Thoracic aorta (tissue), 2 donors: ENCODE measurements around the gene PTPRCAP. TPM values are rescaled to one million over a fixed set of nuclear protein-coding genes. Genes with fewer than 3 reads are reported as not detected.

ENCODE experiments used
- ATAC-seq: fragments of 150-250 bp; one replicate; pipeline ENCODE4 v1.8.0; 2017; ENCODE audit warnings: low read depth; ENCODE audit not compliant: insufficient number of reproducible peaks, low FRiP score
- DNase-seq: peaks from one replicate; pipeline ENCODE4 v3.0.0-alpha.2; 2020; ENCODE audit warnings: low spot score
- H3K27ac ChIP-seq, 2 donors: fragments of 200-600 bp; sonication (generic); 1 replicate in 1 of 2; 2 replicates in 1 of 2; pipeline ENCODE4 v1.5.1; 2016; ENCODE audit warnings: mild to moderate bottlenecking in 2 of 2, moderate library complexity in 2 of 2
- H3K27me3 ChIP-seq: fragments of 200-600 bp; sonication (generic); replicated peaks from 2 replicates; pipeline ENCODE4 v1.6.0; 2016; ENCODE audit warnings: mild to moderate bottlenecking; ENCODE audit not compliant: insufficient read depth
- H3K36me3 ChIP-seq: fragments of 200-600 bp; sonication (generic); one replicate; pipeline ENCODE4 v1.5.1; 2016
- H3K4me1 ChIP-seq, 2 donors: fragments of 200-600 bp; sonication (generic); 1 replicate in 1 of 2; 2 replicates in 1 of 2; pipeline versions ENCODE4 v1.5.1 to v1.6.0; 2016; ENCODE audit warnings: low read depth in 2 of 2, mild to moderate bottlenecking in 1 of 2; ENCODE audit not compliant: control insufficient read depth in 1 of 2
- H3K4me3 ChIP-seq: fragments of 200-600 bp; sonication (generic); 2 replicates; pipeline ENCODE4 v1.5.1; 2016; ENCODE audit warnings: mild to moderate bottlenecking
- H3K9me3 ChIP-seq: fragments of 200-600 bp; sonication (generic); 2 replicates; pipeline ENCODE4 v1.5.1; 2016
- total RNA-seq, 2 donors: library from RNA; depleted of rRNA; stranded (reverse); fragments of >200 nt; gene quantifications; one replicate each; pipeline versions ENCODE4 v1.1.0 to v1.2.3, GENCODE V29; 2016
- TF ChIP-seq, protein P1 (sequence below): fragments of 200-600 bp; sonication (generic); IDR thresholded peaks from one replicate; pipeline ENCODE4 v1.5.1; 2019; ENCODE audit warnings: antibody characterized with exemption

PTPRCAP gene
- total RNA-seq, 2 donors from 2014 or later: 4.0 to 7.2 TPM

DNA sequence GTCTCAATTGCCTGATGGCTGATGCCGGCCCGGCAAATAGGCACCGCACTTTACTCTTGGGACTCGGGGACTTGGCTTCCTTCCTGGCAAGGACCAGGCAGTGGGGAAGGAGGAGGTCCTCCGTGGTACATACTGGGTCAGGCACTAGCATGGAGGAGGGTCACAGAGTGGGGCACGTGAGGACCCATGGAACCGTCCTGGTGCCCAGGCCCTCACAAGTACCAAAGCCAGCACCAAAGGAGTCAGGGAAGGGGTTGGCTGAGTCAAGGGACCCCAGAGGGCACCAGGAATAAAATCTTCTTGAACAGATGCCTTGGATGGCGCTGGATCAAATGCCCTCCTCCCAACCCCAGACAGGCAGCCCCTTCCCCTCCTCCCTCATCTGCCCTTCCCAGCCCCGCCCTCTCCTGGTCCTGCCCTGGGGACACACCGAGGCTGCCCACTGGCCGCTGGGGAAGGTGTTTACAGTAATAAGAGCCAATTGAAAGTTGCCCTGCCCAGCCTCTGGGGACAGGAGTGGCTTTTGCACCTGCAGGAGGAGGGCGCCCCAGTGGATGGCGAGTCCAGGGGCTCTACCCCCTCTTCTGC is 27.6 kb downstream of the PTPRCAP start:
- no peak overlapping the region for H3K27ac ChIP-seq
- no peak overlapping the region for H3K4me3 ChIP-seq
- peaks cover 1 to 2% of the 10 kb centered on the region in 2 donors for H3K4me1 ChIP-seq
- no peak for DNase-seq
- TF ChIP-seq, protein P1, sequence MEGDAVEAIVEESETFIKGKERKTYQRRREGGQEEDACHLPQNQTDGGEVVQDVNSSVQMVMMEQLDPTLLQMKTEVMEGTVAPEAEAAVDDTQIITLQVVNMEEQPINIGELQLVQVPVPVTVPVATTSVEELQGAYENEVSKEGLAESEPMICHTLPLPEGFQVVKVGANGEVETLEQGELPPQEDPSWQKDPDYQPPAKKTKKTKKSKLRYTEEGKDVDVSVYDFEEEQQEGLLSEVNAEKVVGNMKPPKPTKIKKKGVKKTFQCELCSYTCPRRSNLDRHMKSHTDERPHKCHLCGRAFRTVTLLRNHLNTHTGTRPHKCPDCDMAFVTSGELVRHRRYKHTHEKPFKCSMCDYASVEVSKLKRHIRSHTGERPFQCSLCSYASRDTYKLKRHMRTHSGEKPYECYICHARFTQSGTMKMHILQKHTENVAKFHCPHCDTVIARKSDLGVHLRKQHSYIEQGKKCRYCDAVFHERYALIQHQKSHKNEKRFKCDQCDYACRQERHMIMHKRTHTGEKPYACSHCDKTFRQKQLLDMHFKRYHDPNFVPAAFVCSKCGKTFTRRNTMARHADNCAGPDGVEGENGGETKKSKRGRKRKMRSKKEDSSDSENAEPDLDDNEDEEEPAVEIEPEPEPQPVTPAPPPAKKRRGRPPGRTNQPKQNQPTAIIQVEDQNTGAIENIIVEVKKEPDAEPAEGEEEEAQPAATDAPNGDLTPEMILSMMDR: no peak
- H3K9me3 ChIP-seq: no peaks in the 10 kb centered on the region
- no peaks in the 10 kb centered on the region for H3K36me3 ChIP-seq
- H3K27me3 ChIP-seq: peaks cover 5% of the 10 kb centered on the region
- ATAC-seq: no peak

DNA sequence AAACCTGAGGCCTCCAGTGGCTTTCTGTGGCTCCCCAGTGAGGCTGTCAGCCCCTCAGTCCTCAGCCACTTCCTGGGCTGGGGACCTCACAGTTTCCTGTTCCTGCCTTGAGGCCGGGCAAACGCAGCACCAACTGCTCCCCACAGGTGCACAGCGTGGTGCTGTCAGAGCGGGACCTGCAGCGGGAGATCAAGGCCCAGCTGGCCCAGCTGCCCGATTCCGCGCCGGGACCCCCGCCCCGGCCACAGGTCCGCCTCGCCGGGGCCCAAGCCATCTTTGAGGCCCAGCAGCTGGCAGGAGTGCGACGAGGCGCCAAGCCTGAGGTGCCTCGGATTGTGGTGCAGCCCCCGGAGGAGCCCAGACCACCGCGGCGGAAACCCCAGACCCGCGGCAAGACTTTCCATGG is 28.2 kb downstream of the PTPRCAP start:
- H3K9me3 ChIP-seq: no peaks in the 10 kb centered on the region
- DNase-seq (no peak), ATAC-seq (no peak)
- no peak overlapping the region for H3K27ac ChIP-seq
- H3K27me3 ChIP-seq: peaks cover 5% of the 10 kb centered on the region
- no peaks in the 10 kb centered on the region for H3K4me1 ChIP-seq
- TF ChIP-seq, protein P1: no peak
- no peak overlapping the region for H3K4me3 ChIP-seq
- no peaks in the 10 kb centered on the region for H3K36me3 ChIP-seq

DNA sequence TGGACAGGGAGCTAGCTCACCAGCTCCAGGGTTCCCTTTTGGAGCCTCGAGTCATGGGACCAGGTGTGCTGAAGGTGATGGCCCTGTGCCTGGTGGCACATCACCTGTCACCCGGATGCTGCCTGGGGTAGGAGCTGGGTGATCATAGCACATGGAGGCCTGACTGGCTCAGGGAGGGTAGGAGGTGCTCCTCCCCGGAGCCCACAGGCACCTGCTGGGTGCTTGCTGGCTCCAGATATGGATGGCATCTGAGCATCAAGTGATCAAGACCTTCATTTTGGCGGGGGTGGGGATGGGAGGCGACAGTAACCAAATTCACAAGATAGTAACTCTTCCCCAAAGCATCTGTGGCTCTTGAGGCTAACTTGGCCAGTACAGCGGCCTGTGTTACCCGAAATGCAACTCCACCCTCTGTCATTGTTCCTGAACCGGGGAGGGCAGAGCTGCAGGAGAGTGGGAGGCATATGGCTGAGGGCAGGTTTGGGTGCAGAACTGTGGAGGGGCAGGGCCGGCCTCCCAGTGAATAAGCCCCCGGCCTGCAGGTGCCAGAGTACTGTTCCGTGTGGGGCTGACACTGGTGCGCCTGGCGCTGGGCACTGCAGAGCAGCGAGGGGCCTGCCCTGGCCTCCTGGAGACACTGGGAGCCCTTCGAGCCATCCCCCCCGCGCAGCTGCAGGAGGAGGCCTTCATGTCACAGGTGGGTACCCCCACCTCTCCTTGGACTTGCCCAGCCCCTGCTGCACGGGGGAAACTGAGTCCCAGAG is 28.9 kb downstream of the PTPRCAP start:
- no peaks in the 10 kb centered on the region for H3K9me3 ChIP-seq
- no peak overlapping the region for H3K27ac ChIP-seq
- DNase-seq (no peak), ATAC-seq (no peak)
- H3K4me3 ChIP-seq: no peak overlapping the region
- TF ChIP-seq, protein P1: no peak
- H3K4me1 ChIP-seq: no peaks in the 10 kb centered on the region
- H3K36me3 ChIP-seq: no peaks in the 10 kb centered on the region
- peaks cover 5% of the 10 kb centered on the region for H3K27me3 ChIP-seq

DNA sequence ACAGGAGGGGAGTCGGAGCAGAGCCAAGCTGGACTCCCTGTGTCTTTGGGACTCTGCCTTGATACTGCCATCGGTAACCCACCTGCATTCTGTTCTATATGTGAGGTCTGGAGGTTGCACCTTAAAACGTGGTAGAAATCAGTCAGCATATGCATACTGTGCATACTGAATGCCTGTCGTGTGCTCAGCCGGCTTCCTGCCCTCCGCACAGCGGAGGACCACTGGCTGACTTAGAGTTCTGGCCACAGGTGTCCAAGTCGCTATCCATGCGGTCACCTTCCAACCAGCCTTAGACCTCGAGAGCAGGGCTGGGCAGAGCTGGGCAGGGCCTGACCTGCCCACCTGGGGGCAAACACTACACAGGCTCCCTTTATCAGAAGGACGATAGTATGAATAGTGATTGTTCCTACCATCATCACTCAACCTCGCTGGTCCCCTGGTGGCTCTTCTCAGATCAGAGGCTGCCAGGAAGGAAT is 29.8 kb downstream of the PTPRCAP start:
- Histone ChIP-seq H3K36me3 (no peaks in the 10 kb centered on the region), H3K4me1 (no peaks in the 10 kb centered on the region), H3K9me3 (no peaks in the 10 kb centered on the region), H3K27me3 (peaks cover 5% of the 10 kb centered on the region), H3K4me3 (no peak overlapping the region), H3K27ac (no peak overlapping the region)
- TF ChIP-seq, protein P1: no peak
- DNase-seq (no peak), ATAC-seq (no peak)

DNA sequence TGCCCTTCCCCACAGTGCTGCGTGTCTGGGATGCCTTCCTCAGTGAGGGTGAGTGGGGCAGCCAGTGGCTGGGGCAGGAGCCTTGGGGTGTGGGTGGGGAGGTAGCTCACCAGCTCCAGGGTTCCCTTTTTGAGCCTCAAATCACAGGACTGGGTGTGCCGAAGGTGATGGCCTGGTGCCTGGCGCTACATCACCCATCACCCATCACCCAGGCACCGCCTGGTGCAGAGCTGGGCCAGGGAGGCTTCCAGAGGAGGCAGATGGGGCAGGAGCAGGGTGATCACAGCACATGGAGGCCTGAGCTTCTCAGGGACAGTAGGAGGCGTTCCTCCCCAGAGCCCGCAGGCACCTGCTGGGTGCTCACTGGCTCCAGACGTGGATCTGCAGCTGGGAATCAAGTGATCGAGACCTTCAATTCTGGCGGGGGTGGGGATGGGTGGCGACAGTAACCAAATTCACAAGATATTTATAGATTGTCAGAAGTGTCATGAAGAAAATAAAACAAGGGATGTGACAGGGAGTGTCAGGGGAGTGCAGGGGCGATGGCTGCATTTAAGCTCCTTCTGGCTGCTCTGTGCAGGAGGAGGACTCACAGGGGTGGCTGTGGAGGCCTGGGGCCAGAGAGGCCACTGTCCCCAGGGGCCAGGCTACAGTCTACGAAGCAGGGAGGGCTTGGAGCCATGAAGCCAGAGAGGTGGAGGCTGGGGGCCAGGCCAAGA is 30.4 kb downstream of the PTPRCAP start:
- no peak for ATAC-seq

More for the DNA sequence above, 30.4 kb downstream of the PTPRCAP start:
- peaks cover 0 to 4% of the 10 kb centered on the region in 2 donors for H3K4me1 ChIP-seq
- no peak overlapping the region for H3K27ac ChIP-seq
- DNase-seq: no peak
- H3K9me3 ChIP-seq: no peaks in the 10 kb centered on the region
- peaks cover 5% of the 10 kb centered on the region for H3K27me3 ChIP-seq
- no peak overlapping the region for H3K4me3 ChIP-seq
- no peaks in the 10 kb centered on the region for H3K36me3 ChIP-seq
- TF ChIP-seq, protein P1: no peak
